Dendritic cell treated with granulocyte-macrophage colony-stimulating factor and Interleukin-4, amounts not matched to agents 40 ng/mL and 50 ng/mL, for 4 days (primary cell): ENCODE data around the gene DPAGT1.
"Not testable (repeated sequence)": the region's sequence is repeated elsewhere in the genome, so short reads cannot be mapped to it uniquely, and the experiment has no call there.

ENCODE experiments used
- H3K27ac Mint-ChIP-seq: one replicate; pipeline ENCODE4 v1.8.0; 2022; ENCODE audit warnings: mild to moderate bottlenecking, mixed read lengths
- H3K27me3 Mint-ChIP-seq: one replicate; pipeline ENCODE4 v1.8.0; 2022; ENCODE audit warnings: mild to moderate bottlenecking, mixed read lengths
- H3K36me3 Mint-ChIP-seq: one replicate; pipeline ENCODE4 v1.8.0; 2022; ENCODE audit warnings: low read depth, mixed read lengths
- H3K4me1 Mint-ChIP-seq: one replicate; pipeline ENCODE4 v1.8.0; 2022; ENCODE audit warnings: low read depth, mixed read lengths
- H3K4me3 Mint-ChIP-seq: one replicate; pipeline ENCODE4 v1.8.0; 2022; ENCODE audit warnings: mild to moderate bottlenecking, moderate library complexity, mixed read lengths
- H3K9me3 Mint-ChIP-seq: one replicate; pipeline ENCODE4 v1.8.0; 2022; ENCODE audit warnings: mixed read lengths
- intact Hi-C: fragments of 100-400 bp; cut with micrococcal nuclease; formaldehyde crosslinking; loops from one replicate; pipeline ENCODE4 v1.15.0; 2022

Gene DPAGT1

DNA sequence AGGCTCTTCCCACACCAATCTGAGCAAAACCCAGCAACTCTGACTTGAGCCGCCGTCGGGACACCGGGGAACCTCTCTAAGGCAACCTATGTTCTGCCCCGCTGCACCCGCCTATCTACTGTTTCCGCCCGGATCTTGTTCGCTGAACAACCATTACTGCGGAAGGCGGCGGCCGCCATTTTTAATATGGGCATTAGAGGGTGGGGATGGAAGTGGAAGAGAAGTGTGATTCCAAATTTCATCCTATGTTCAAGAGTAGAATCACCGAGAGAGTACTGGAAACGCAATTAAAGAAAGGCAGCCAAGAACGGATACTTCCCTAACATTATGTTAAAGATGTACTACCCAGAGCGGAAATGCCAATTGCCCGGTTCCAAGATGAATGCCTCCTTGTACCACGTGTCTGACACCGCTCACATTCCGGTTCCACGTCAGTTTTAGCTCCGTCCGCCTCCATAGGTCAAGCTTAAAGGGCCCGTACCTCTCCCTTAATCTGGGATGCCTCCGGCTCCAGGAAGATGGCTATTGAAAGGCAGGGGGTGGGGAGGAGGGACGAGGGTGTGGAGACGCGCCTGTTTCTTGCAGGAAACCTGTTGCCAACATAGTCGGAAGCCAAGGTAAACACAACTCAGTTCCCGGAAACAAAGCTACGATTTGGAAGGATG lies at the start of gene DPAGT1:
DPAGT1 (minus strand) TSS at position 95 of the 665 bp plus-strand sequence. CDS start 198 bp downstream, outside the sequence.
- Mint-ChIP-seq H3K36me3 (peaks cover 42% of the 10 kb centered on the region), H3K4me3 (peak within 1 kb of the TSS; percentile 94)

DNA sequence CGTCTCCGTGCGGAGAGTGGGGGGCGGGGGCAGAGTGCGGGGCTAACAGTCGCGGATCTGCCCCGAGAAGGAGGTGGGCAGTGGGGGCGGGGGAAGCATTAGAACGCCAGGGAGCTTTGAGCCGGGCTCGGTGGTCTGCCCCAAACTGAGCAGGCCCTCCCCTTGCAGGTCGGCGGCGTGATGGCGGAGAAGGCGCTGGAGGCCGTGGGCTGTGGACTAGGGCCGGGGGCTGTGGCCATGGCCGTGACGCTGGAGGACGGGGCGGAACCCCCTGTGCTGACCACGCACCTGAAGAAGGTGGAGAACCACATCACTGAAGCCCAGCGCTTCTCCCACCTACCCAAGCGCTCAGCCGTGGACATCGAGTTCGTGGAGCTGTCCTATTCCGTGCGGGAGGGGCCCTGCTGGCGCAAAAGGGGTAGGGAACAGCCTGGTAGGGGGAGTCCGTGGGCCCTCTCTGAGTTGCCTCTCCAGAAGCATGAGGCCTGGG lies 48.2 kb upstream of the DPAGT1 start:
- no peaks in the 10 kb centered on the region for H3K36me3 Mint-ChIP-seq
- H3K4me1 Mint-ChIP-seq = peaks cover 39% of the 10 kb centered on the region
- H3K4me3 Mint-ChIP-seq = peak overlapping the region; percentile 59
- intact Hi-C loops = loop anchor here (5.0 kb wide), 1 partner anchor 47 kb away; no protein-coding TSS in a partner anchor
- H3K9me3 Mint-ChIP-seq = no peaks in the 10 kb centered on the region
- H3K27ac Mint-ChIP-seq = no peak overlapping the region
- H3K27me3 Mint-ChIP-seq = peaks cover 81% of the 10 kb centered on the region

More for the DNA sequence above, at the start of gene DPAGT1:
- intact Hi-C loops = loop anchor here (2.0 kb wide), 1 partner anchor 83 kb away; the partner anchor contains the start of genes RPS25 and TRAPPC4
- H3K27me3 Mint-ChIP-seq = no peaks in the 10 kb centered on the region
- no peaks in the 10 kb centered on the region for H3K9me3 Mint-ChIP-seq
- H3K27ac Mint-ChIP-seq = peak within 1 kb of the TSS; percentile 90
- H3K4me1 Mint-ChIP-seq = peaks cover 64% of the 10 kb centered on the region

DNA sequence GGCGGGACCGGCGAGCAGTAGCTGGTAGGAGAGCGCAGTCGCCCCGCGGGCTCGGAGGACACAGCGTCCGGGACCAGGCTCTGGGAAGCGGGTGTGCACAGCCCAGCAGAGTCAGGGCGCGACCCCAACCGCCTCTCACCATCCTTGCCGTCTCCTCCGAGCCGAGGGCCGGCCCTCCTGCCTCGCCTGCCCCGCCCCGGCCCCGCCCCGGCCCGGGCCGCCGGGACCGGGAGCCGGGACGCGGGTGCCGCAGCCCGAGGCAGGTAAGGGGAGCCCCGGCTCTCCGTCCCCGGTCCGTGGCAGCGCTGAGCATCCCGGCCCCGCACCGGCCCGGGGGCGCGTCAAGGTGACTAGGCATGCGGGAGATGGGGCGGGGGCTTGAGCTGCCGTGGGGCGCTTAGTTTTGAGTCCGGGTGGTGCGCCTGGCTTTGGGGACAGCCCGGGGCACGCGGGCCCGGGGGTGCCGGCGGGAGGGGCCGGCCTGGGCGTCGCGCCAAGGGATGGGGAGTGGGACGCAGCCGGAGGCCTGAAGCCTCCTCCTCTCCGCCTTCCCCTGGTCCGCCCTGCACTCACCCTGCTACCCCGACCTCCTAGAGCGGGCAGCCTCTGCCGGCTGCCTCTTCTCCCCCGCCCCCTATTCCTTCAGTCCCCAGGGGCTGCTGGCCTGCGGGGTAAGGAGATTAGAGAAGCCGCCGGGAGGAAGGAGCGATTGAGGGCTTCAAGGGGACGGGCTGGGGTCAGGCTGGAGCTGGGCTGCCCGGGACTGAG lies 47.5 kb upstream of the DPAGT1 start, which contains the start of gene ABCG4:
ABCG4 (plus strand) TSS at position 35 of the 768 bp plus-strand sequence. CDS start 914 bp downstream, outside the sequence.
- no peak within 1 kb of the TSS for H3K27ac Mint-ChIP-seq
- intact Hi-C loops = loop anchor here (5.0 kb wide), 1 partner anchor 48 kb away; no protein-coding TSS in a partner anchor
- no peaks in the 10 kb centered on the region for H3K9me3 Mint-ChIP-seq
- peaks cover 42% of the 10 kb centered on the region for H3K4me1 Mint-ChIP-seq
- H3K4me3 Mint-ChIP-seq = peak within 1 kb of the TSS; percentile 72
- no peaks in the 10 kb centered on the region for H3K36me3 Mint-ChIP-seq
- peaks cover 75% of the 10 kb centered on the region for H3K27me3 Mint-ChIP-seq

DNA sequence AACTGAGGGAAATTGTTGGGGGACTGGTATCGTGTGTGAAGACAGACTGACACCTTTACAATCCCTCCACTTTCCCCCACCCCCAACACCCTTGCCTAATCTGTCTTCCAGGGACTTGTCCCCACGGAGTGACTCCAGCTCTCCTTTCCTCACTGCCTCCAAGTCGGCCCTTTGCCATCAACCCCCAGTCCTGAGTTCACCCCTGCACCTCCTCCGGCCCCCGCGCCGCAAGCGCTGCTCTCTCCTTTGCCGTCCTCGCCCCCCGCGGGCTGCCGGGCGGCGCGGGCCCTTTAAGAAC lies 47.0 kb upstream of the DPAGT1 start:
- no peak overlapping the region for H3K27ac Mint-ChIP-seq
- H3K4me1 Mint-ChIP-seq = peaks cover 45% of the 10 kb centered on the region
- no peaks in the 10 kb centered on the region for H3K9me3 Mint-ChIP-seq
- intact Hi-C loops = loop anchor here (5.0 kb wide), 1 partner anchor 49 kb away; no protein-coding TSS in a partner anchor
- peaks cover 71% of the 10 kb centered on the region for H3K27me3 Mint-ChIP-seq
- H3K4me3 Mint-ChIP-seq = peak overlapping the region; percentile 72
- H3K36me3 Mint-ChIP-seq = no peaks in the 10 kb centered on the region

DNA sequence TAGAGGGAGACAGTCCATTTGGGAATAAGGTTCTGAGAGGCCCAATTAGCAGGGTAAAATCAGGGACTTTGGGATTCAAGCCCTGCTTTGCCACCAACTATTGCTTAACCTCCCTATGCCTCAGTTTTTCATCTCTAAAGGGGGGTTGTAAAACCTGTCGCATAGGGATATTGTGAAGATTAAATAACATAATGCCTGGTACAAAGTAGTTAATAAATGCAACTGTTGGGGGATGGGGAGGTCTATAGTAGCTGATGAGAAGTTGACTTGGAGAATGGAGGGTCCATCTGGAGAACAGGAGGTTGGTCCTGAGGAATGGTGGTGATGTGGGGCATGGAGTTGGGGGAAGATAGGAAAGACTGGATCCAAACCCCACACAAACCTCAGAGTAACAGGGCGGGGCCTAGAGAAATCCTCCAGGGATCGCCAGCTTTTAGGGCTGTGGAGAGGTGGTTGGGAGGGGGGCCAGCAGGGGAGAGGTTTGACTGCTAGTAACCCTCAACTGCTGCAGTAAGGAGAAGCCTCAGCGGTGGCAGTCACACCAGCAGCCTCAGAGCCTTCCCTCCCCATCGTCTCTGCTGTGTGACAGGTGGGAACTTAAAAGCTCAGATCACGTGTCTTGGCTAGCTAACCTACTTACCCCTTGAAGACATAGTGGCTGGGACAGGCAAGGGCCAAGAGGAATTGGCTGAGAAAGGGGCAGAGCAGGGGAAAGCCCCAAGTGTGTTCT lies 46.1 kb upstream of the DPAGT1 start:
- Mint-ChIP-seq H3K27me3 (peaks cover 64% of the 10 kb centered on the region), H3K4me3 (no peak overlapping the region), H3K9me3 (no peaks in the 10 kb centered on the region), H3K36me3 (no peaks in the 10 kb centered on the region), H3K4me1 (peaks cover 52% of the 10 kb centered on the region), H3K27ac (no peak overlapping the region)
- intact Hi-C loops = loop anchor here (5.0 kb wide), 1 partner anchor 50 kb away; no protein-coding TSS in a partner anchor

DNA sequence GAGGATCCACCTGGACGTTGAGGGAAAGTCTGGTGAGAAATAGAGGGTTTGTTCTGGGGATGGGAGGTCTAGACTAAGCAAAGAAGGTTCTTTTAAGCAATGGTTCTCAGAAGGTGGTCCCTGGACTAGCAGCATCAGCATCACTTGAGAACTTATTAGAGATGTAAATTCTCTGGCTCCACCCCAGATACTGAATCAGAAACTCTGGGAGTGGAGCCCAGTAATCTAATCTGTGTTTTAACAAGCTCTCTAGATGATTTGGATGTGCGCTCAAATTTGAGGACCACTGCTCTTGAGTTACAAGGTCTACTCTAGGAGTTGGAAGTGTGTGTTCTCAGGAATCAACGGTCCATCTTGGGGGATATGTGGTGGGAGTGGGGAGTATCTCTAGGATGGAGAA lies 43.9 kb upstream of the DPAGT1 start:
- Mint-ChIP-seq H3K4me1 (peaks cover 42% of the 10 kb centered on the region), H3K4me3 (no peak overlapping the region), H3K36me3 (no peaks in the 10 kb centered on the region), H3K27ac (no peak overlapping the region), H3K9me3 (no peaks in the 10 kb centered on the region), H3K27me3 (peaks cover 53% of the 10 kb centered on the region)
- intact Hi-C loops = loop anchor here (5.0 kb wide), 1 partner anchor 52 kb away; no protein-coding TSS in a partner anchor

DNA sequence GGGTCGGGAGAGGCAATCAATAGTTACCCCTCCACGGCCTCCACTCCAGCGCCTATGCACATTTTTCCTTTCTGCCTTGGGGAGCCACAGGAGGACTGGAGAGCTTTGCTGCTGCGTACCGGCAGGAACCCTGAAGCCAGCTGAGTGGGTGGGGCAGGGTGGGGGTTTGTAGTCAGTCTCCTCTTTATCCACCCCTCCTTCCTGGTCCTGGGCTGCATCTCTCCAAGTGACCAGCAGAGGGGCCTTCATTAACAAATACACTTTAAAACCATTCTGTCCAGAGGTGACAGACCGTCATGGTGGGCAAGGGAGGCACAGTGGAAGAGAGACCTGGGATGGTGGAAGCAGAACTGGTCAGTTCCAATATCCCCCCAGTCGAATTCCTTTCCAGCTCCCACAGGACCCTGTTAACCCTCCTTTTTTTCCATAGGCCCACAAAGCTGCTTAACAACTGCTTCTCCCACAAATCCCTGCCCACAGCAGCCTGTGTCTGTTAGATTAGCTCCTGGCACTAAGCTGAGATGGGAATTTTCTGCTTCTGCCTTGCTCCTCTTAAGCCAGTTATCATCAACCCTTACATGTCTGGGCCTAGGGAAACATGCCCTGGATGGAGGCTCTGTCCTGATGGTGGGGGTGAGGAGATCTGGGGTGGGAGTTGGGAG lies 43.3 kb upstream of the DPAGT1 start:
- peaks cover 47% of the 10 kb centered on the region for H3K27me3 Mint-ChIP-seq
- H3K4me3 Mint-ChIP-seq = no peak overlapping the region
- no peaks in the 10 kb centered on the region for H3K9me3 Mint-ChIP-seq
- H3K27ac Mint-ChIP-seq = no peak overlapping the region
- H3K36me3 Mint-ChIP-seq = no peaks in the 10 kb centered on the region
- intact Hi-C loops = loop anchor here (5.0 kb wide), 1 partner anchor 52 kb away; no protein-coding TSS in a partner anchor
- peaks cover 39% of the 10 kb centered on the region for H3K4me1 Mint-ChIP-seq

DNA sequence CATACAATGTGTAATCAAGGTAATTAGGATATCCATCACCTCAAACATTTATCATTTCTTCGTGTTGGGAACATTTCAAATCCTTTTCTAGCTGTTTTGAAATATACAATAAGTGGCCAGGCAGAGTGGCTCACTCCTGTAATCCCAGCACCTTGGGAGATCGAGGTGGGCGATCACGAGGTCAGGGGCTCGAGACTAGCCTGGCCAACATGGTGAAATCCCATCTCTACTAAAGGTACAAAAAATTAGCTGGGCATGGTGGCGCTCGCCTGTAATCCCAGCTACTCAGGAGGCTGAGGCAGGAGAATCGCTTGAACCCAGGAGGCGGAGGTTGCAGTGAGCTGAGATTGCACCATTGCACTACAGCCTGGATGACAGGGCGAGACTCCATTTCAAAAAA lies 37.6 kb upstream of the DPAGT1 start:
- H3K27ac Mint-ChIP-seq, H3K4me3 Mint-ChIP-seq, intact Hi-C loops, H3K36me3 Mint-ChIP-seq, H3K9me3 Mint-ChIP-seq: not testable (repeated sequence)
- Mint-ChIP-seq H3K4me1 (peaks cover 23% of the 10 kb centered on the region), H3K27me3 (peaks cover 16% of the 10 kb centered on the region)

DNA sequence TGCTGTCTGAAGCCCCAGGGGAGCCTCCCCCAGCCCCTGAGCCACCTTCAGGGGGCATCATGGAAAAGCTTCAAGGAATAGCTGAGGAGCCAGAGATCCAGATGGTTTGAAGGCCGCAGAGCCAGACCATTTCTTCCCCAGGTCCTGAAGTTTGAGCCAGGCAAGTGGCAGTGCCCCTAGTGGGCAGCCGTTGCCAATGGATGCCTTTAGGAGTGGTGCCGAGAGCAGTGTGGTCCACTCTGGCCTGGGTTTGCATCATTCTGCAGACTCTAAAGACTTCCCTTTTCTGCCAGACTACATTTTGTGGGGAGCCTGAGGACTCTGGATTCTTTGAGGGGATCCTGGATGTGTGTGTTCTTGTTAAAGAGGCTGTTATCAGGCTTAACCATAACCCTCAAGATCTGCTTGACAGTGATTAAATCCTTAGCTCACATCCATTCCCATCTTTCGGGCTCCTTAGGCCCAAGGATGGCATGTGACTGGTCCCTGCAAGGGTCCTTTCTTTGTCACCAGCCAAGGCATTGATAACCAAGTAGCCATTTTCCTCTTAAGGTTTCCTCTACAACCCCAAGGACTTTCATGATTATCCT lies 32.8 kb upstream of the DPAGT1 start:
- Mint-ChIP-seq H3K27ac (no peak overlapping the region), H3K4me3 (no peak overlapping the region), H3K36me3 (peaks cover 56% of the 10 kb centered on the region), H3K27me3 (peaks cover 7% of the 10 kb centered on the region), H3K9me3 (no peaks in the 10 kb centered on the region), H3K4me1 (peaks cover 20% of the 10 kb centered on the region)
- intact Hi-C loops = no loop called here

DNA sequence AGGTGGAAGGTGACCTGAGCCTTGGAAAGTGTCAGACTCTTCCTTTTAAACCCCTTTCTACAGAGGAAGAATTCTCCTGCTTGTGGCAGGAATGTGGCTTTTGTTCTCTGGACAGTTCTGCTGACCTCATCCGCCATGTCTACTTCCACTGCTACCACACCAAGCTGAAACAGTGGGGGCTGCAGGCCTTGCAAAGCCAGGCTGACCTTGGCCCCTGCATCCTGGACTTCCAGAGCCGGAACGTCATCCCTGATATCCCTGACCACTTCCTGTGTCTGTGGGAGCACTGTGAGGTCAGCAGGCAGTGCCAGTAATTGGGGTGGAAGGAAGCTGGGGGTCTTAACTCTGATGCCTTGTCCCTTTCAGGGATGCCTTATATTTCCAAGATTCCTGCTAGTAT lies 29.0 kb upstream of the DPAGT1 start:
- intact Hi-C loops = no loop called here
- Mint-ChIP-seq H3K27me3 (no peaks in the 10 kb centered on the region), H3K4me1 (peaks cover 15% of the 10 kb centered on the region), H3K4me3 (no peak overlapping the region), H3K9me3 (no peaks in the 10 kb centered on the region), H3K27ac (no peak overlapping the region), H3K36me3 (peaks cover 82% of the 10 kb centered on the region)

DNA sequence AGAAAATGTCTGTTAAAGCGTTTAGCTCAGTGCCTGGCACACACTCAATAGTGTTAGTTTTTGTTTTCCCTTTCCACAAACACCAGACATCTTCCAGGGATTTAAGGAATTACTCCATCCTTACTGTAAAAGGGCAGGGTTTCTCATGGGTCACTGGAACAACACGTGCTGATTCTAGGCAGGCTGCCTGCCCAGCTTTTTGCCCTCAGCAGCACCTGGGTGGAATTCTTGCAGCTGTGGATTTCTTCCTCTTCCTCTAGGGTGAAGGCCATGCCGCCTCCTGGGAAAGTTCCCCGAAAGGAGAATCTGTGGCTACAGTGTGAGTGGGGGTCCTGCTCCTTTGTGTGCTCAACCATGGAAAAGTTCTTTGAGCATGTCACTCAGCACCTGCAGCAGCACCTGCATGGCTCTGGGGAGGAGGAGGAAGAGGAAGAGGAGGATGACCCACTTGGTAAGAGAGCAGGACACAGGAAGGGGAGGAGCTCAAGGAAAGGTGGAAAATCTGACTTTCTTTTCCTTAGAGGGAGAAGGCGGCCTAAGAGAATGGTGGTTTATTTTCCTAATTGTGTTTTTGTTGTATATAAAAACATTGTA lies 25.1 kb upstream of the DPAGT1 start:
- intact Hi-C loops = no loop called here

DNA sequence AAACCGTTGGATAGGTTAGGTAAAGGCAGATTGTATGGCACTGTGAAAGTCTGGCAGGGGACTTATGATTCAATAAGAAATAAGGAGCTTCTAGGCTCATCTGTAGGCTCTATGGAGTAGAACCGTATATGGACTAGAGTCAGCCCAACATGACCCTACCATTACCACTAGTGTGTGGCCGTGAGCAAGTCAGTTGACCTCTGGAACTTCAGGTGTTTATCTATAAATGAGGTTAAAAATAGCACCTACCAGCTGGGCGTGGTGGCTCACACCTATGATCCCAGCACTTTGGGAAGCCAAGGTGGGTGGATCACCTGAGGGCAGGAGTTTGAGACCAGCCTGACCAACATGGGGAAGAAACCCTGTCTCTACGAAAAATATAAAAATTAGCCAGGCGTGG lies 24.2 kb upstream of the DPAGT1 start:
- intact Hi-C loops = no loop called here
- Mint-ChIP-seq H3K27ac (no peak overlapping the region), H3K36me3 (peaks cover 66% of the 10 kb centered on the region), H3K4me3 (no peak overlapping the region), H3K9me3 (no peaks in the 10 kb centered on the region), H3K27me3 (no peaks in the 10 kb centered on the region), H3K4me1 (peaks cover 25% of the 10 kb centered on the region)

More for the DNA sequence above, 25.1 kb upstream of the DPAGT1 start:
- Mint-ChIP-seq H3K27me3 (no peaks in the 10 kb centered on the region), H3K9me3 (no peaks in the 10 kb centered on the region), H3K4me1 (peaks cover 21% of the 10 kb centered on the region), H3K36me3 (peaks cover 71% of the 10 kb centered on the region), H3K27ac (no peak overlapping the region), H3K4me3 (no peak overlapping the region)

DNA sequence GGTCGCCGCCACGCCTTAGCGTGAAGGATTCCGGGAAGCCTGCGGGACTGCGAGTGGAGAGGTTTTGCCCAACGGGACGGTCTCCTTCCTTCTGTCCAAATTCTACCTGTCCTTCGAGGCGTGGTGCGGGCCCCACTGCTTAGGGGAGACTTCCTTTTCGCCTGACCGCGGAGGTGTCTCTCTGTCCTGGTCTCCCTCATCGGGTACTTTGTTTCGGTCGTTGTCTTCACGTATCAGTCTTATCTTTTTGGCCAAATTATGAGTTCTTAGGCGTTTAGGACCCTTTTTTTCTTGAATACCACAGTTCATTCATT lies 20.1 kb upstream of the DPAGT1 start:
- H3K4me3 Mint-ChIP-seq = peak overlapping the region; percentile 92
- intact Hi-C loops = loop anchor here (2.0 kb wide), 1 partner anchor 15 kb away; the partner anchor contains the start of gene C2CD2L
- H3K4me1 Mint-ChIP-seq = peaks cover 39% of the 10 kb centered on the region
- peak overlapping the region; percentile 87 for H3K27ac Mint-ChIP-seq
- H3K36me3 Mint-ChIP-seq = peaks cover 47% of the 10 kb centered on the region
- H3K9me3 Mint-ChIP-seq = no peaks in the 10 kb centered on the region
- H3K27me3 Mint-ChIP-seq = no peaks in the 10 kb centered on the region
